Tracheal epithelial cell (primary cell): ENCODE measurements around the gene CBLN1. TPM values are rescaled to one million over a fixed set of nuclear protein-coding genes. Genes with fewer than 3 reads are reported as not detected.

Experiments
- total RNA-seq: library from RNA; depleted of rRNA; stranded (reverse); fragments of >200 nt; gene quantifications from 2 replicates; pipeline ENCODE4 v1.2.1, GENCODE V29; 2014

The CBLN1 gene
- total RNA-seq = not detected in 2 replicates

GRCh38 chr16:49281480-49281842, at the start of gene CBLN1:
Gene CBLN1, minus strand, starts transcription at chr16:49281838. Its CDS starts 373 bp downstream, at chr16:49281465.

Other genes starting within 250 kb of the CBLN1 start
- not detected in 2 replicates for gene C16orf78, start 92.0 kb upstream of the CBLN1 start, total RNA-seq